Breast epithelium (tissue), 3 donors: Measurements from ENCODE around the gene DNAJB5.

Source experiments
- POLR2A ChIP-seq: fragments of 450-650 bp; IDR thresholded peaks from one replicate; pipeline ENCODE4 v1.6.1; 2016; ENCODE audit warnings: antibody characterized with exemption, mild to moderate bottlenecking, moderate library complexity
- POLR2AphosphoS5 ChIP-seq, 3 donors: sonication (generic); formaldehyde crosslinking; IDR thresholded peaks; one replicate each; pipeline ENCODE4 v1.6.1; 2017; ENCODE audit warnings: antibody characterized with exemption in 3 of 3
- TF ChIP-seq, protein P1 (sequence below), 3 donors: fragments of 450-650 bp; IDR thresholded peaks; one replicate each; pipeline ENCODE4 v1.5.1; 2016 to 2017; ENCODE audit warnings: antibody characterized with exemption in 3 of 3, mild to moderate bottlenecking in 3 of 3, moderate library complexity in 3 of 3

DNA sequence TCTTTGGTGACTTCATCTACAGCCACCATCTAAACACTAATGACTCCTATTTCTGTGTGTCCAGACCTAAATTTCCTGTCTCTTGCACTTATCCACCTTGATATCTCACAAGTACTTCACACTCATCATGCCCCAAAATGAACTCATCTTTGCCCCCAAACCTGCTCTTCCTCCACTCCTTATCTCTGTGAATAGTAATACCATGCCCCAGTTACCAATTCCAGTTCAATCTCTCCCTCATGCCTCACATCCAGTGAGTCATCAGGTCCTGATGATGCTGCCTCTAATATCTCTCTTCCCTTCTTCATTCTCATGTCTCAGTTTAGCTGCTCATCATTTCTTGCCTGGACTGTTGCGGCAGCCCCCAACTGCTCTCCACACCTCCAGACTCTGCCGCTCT, 14.9 kb upstream of the DNAJB5 start:
- TF ChIP-seq POLR2AphosphoS5 (IDR thresholded peaks at IDR 0.05) (no peak), POLR2A (no peak)
- TF ChIP-seq, protein P1, sequence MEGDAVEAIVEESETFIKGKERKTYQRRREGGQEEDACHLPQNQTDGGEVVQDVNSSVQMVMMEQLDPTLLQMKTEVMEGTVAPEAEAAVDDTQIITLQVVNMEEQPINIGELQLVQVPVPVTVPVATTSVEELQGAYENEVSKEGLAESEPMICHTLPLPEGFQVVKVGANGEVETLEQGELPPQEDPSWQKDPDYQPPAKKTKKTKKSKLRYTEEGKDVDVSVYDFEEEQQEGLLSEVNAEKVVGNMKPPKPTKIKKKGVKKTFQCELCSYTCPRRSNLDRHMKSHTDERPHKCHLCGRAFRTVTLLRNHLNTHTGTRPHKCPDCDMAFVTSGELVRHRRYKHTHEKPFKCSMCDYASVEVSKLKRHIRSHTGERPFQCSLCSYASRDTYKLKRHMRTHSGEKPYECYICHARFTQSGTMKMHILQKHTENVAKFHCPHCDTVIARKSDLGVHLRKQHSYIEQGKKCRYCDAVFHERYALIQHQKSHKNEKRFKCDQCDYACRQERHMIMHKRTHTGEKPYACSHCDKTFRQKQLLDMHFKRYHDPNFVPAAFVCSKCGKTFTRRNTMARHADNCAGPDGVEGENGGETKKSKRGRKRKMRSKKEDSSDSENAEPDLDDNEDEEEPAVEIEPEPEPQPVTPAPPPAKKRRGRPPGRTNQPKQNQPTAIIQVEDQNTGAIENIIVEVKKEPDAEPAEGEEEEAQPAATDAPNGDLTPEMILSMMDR (IDR thresholded peaks at IDR 0.05): no peak
